Measurements from ENCODE around the gene VPS45. TPM values are rescaled to one million over a fixed set of nuclear protein-coding genes. Genes with fewer than 3 reads are reported as not detected.

VPS45 gene
- total and polyA plus RNA-seq, 2 of the 13 experiments (the other 11 are each of a cell fraction or from before 2014, with no cell fraction given): 15.2 to 25.2 TPM

- intact Hi-C loops (cut with micrococcal nuclease; ENCODE audit: unreplicated experiment): loop anchor here (10.0 kb wide), 1 partner anchor 204 kb away; no protein-coding TSS in a partner anchor
- POLR2A ChIA-PET: no interaction called here
- CTCF ChIA-PET (ENCODE audit: low intra/inter-chr PET ratio, low total read pairs): interaction anchor here (1.1 to 2.5 kb wide), 3 partner anchors 19 to 207 kb away, joined by 4 to 13 read pairs (median 5); no protein-coding TSS in a partner anchor
- TF ChIP-seq MTA1 (CRISPR knock-in tag; IDR thresholded peaks at IDR 0.05; ENCODE audit: borderline replicate concordance) (no peak), AHR (CRISPR knock-in tag; IDR thresholded peaks at IDR 0.05) (no peak), ZNF547 (CRISPR knock-in tag; IDR thresholded peaks at IDR 0.05) (no peak), KDM2A (CRISPR knock-in tag; IDR thresholded peaks at IDR 0.05; ENCODE audit: borderline replicate concordance, low read depth) (peak; percentile 51; the same call in 1 of the 2 replicates), ZNF503 (CRISPR knock-in tag; IDR thresholded peaks at IDR 0.05) (no peak), RCOR2 (CRISPR knock-in tag; IDR thresholded peaks at IDR 0.05) (no peak), ZFP41 (CRISPR knock-in tag; IDR thresholded peaks at IDR 0.05; ENCODE audit: borderline replicate concordance) (no peak), ZZZ3 (CRISPR knock-in tag; IDR thresholded peaks at IDR 0.05; ENCODE audit: borderline replicate concordance) (no peak), MNT (IDR thresholded peaks at IDR 0.05) (no peak), CC2D1A (CRISPR knock-in tag; IDR thresholded peaks at IDR 0.05) (no peak), ZBTB40 (IDR thresholded peaks at IDR 0.05) (no peak), ZBTB40 (CRISPR knock-in tag; IDR thresholded peaks at IDR 0.05) (no peak)
These were observed 101.5 kb downstream of the VPS45 start for GRCh38 chr1:150168960-150169601.

More at GRCh38 chr1:150168960-150169601, 101.5 kb downstream of the VPS45 start:
- peaks cover 1 to 14% of the 10 kb centered on the region in 2 experiments; a peak in 2 of 5 replicates for H3K27me3 ChIP-seq (ENCODE audit: control insufficient read depth in 1 of 2, insufficient read depth in 2 of 2, low read length in 2 of 2)
- peak; percentile 77 for ATAC-seq
- peak; percentile 47 for DNase-seq (ENCODE audit: low spot score)
- H3K4me1 ChIP-seq (ENCODE audit: insufficient read depth, low read length): peaks cover 32% of the 10 kb centered on the region
- H3K36me3 ChIP-seq (replicated peaks in 1 of 2; ENCODE audit: control insufficient read depth in 1 of 2, insufficient read depth in 2 of 2, low read length in 2 of 2): no peaks in the 10 kb centered on the region
- 0% methylated on average over 3 of the region's 6 CpGs for WGBS (ENCODE audit: low lambda C conversion rate)
- FAIRE-seq: peak; percentile 60
- no peak overlapping the region for H3K4me3 ChIP-seq (replicated peaks in 1 of 3; ENCODE audit: insufficient read depth in 1 of 3, low read depth in 2 of 3, low read length in 3 of 3)
- no peak overlapping the region for H3K9ac ChIP-seq (ENCODE audit: insufficient read depth, low read depth, low read length)
- no peaks in the 10 kb centered on the region for H4K20me1 ChIP-seq (ENCODE audit: insufficient read depth, low read length)
- BruUV-seq (replicated peaks): no TSS peak
- no peak overlapping the region for H2AFZ ChIP-seq (ENCODE audit: low read length)
- in situ Hi-C loops (cut with HindIII; ENCODE audit: extremely low pct_ligation_motif_present, low pct_unique_long_range_greater_than_20kb): loop anchor here (5.0 kb wide), 1 partner anchor 97 kb away; no protein-coding TSS in a partner anchor
- H3K79me2 ChIP-seq (ENCODE audit: insufficient read depth, low read length): no peaks in the 10 kb centered on the region
- H3K27ac ChIP-seq (ENCODE audit: extremely low read length, insufficient read depth, low read length): no peak overlapping the region
- no peaks in the 10 kb centered on the region for H3K9me3 ChIP-seq (ENCODE audit: low read length)
- H3K4me2 ChIP-seq (ENCODE audit: low read depth, low read length): no peak overlapping the region

Measured in HepG2 (cell line).